HepG2 (cell line): ENCODE measurements around the gene PRKG1. TPM values are rescaled to one million over a fixed set of nuclear protein-coding genes. Genes with fewer than 3 reads are reported as not detected.
A peak's percentile ranks its signal among the peaks of the same experiment; 100 is the strongest.

Source experiments
- ATAC-seq: fragments of 200-7000 bp; cut with Tn5 transposase; 3 replicates; pipeline ENCODE4 v1.9.1; 2020; ENCODE audit warnings: mild to moderate bottlenecking, moderate library complexity
- BruUV-seq: library from RNA; stranded (reverse); fragments of 400-500 nt; replicated peaks from 2 replicates; lab custom pipeline; 2021; lab: Mats Ljungman, UMichigan
- CTCF ChIA-PET: fragments of 300-600 bp; formaldehyde crosslinking; extraction: SDS; loops from one replicate; lab custom pipeline; 2021; ENCODE audit warnings: low total read pairs, inconsistent platforms, low intra/inter-chr PET ratio; lab: Yijun Ruan, JAX
- POLR2A ChIA-PET: fragments of 350-600 bp; sonication (Branson Sonifier 250); formaldehyde crosslinking; loops from one replicate; lab custom pipeline; 2020; ENCODE audit warnings: antibody characterized with exemption, inconsistent platforms; lab: Yijun Ruan, JAX
- DNase-seq: peaks from one replicate; pipeline ENCODE4 v3.0.0-alpha.2; 2015; ENCODE audit warnings: low spot score
- FAIRE-seq: peaks from 3 replicates; lab custom pipeline; 2011; peaks lifted over from hg19 to GRCh38; lab: Jason Lieb, UNC
- H2AFZ ChIP-seq: one replicate; pipeline ENCODE4 v1.6.1; 2011; ENCODE audit warnings: low read length, inconsistent platforms
- H3K27ac ChIP-seq: fragments of 300-600 bp; 3 replicates; pipeline ENCODE4 v1.8.0; 2011; ENCODE audit warnings: mixed run types, mild to moderate bottlenecking, mixed read lengths, low read length, inconsistent platforms; ENCODE audit not compliant: insufficient read depth; ENCODE audit errors: extremely low read length
- H3K27me3 ChIP-seq, 2 experiments: fragments of 200-600 bp in 1 of 2; 2 replicates in 1 of 2; 3 replicates in 1 of 2; pipeline versions ENCODE4 v1.6.0 to v1.8.0; 2011; ENCODE audit warnings: low read length in 2 of 2, mild to moderate bottlenecking in 2 of 2, moderate library complexity in 2 of 2, inconsistent platforms in 1 of 2; ENCODE audit not compliant: insufficient read depth in 2 of 2, control insufficient read depth in 1 of 2
- H3K36me3 ChIP-seq, 2 experiments: fragments of 200-600 bp in 1 of 2; replicated peaks in 1 of 2; 2 replicates in 1 of 2; 3 replicates in 1 of 2; pipeline versions ENCODE4 v1.5.1 to v1.8.0; 2011; ENCODE audit warnings: low read length in 2 of 2, inconsistent platforms in 1 of 2; ENCODE audit not compliant: insufficient read depth in 2 of 2, control insufficient read depth in 1 of 2
- H3K4me1 ChIP-seq: 2 replicates; pipeline ENCODE4 v1.5.1; 2012; ENCODE audit warnings: low read length, inconsistent platforms; ENCODE audit not compliant: insufficient read depth
- H3K4me2 ChIP-seq: 2 replicates; pipeline ENCODE4 v1.6.0; 2011; ENCODE audit warnings: low read depth, low read length, inconsistent platforms
- H3K4me3 ChIP-seq, 3 experiments: fragments of 200-600 bp in 1 of 3; sonication (generic), shearing (Covaris generic) in 1 of 3; replicated peaks in 1 of 3; 2 replicates each; pipeline ENCODE4 v1.5.1; 2011 to 2016; ENCODE audit warnings: low read length in 3 of 3, inconsistent platforms in 2 of 3, low read depth in 2 of 3, mild to moderate bottlenecking in 2 of 3, control low read depth in 1 of 3, mixed read lengths in 1 of 3; ENCODE audit not compliant: insufficient read depth in 1 of 3
- H3K79me2 ChIP-seq: one replicate; pipeline ENCODE4 v1.6.1; 2011; ENCODE audit warnings: low read length, inconsistent platforms; ENCODE audit not compliant: insufficient read depth
- H3K9ac ChIP-seq: 2 replicates; pipeline ENCODE4 v1.6.0; 2011; ENCODE audit warnings: mild to moderate bottlenecking, low read depth, low read length, inconsistent platforms; ENCODE audit not compliant: insufficient read depth
- H3K9me3 ChIP-seq: 2 replicates; pipeline ENCODE4 v1.5.1; 2012; ENCODE audit warnings: mild to moderate bottlenecking, low read length
- H4K20me1 ChIP-seq: 2 replicates; pipeline ENCODE4 v1.6.0; 2011; ENCODE audit warnings: inconsistent platforms, mild to moderate bottlenecking, low read length, moderate library complexity; ENCODE audit not compliant: insufficient read depth
- ATF7 ChIP-seq, 2 experiments: fragments of 450-650 bp in 1 of 2; sonication (generic) in 1 of 2; formaldehyde crosslinking in 1 of 2; IDR thresholded peaks; 2 replicates each; pipeline versions ENCODE4 v1.4.0 to v1.6.1; 2016 to 2020; ENCODE audit warnings: antibody characterized with exemption in 1 of 2, mild to moderate bottlenecking in 1 of 2, missing genetic modification reagents in 1 of 2
- KLF12 ChIP-seq: sonication (generic); formaldehyde crosslinking; IDR thresholded peaks from 2 replicates; pipeline ENCODE4 v1.4.0; 2020; ENCODE audit warnings: missing genetic modification reagents, borderline replicate concordance
- SMARCC2 ChIP-seq: fragments of 450-650 bp; IDR thresholded peaks from 2 replicates; pipeline ENCODE4 v1.6.1; 2017; ENCODE audit warnings: antibody characterized with exemption, mild to moderate bottlenecking
- in situ Hi-C: cut with HindIII; loops from 2 replicates; pipeline ENCODE4 v1.10.0; 2017; ENCODE audit warnings: low pct_unique_long_range_greater_than_20kb; ENCODE audit not compliant: extremely low pct_ligation_motif_present
- intact Hi-C: fragments of 100-400 bp; cut with micrococcal nuclease; formaldehyde crosslinking; loops from one replicate; pipeline ENCODE4 v1.10.0; 2022; ENCODE audit not compliant: unreplicated experiment
- polyA plus RNA-seq, 8 experiments: library from polyadenylated mRNA; depleted of rRNA in 3 of 8; stranded (reverse) in 7 of 8; unstranded in 1 of 8; fragments of >200 nt; fragmentation: Illumina TruSeq in 4 of 8; extraction: Trizol in 4 of 8; gene quantifications; 2 replicates each; pipeline versions ENCODE4 v1.2.1 to v1.2.3, GENCODE V29; 2011 to 2016; ENCODE audit warnings: low read depth in 4 of 8, missing spikeins in 1 of 8, mixed read lengths in 1 of 8; ENCODE audit not compliant: insufficient read depth in 1 of 8
- total RNA-seq, 5 experiments: library from RNA; depleted of rRNA; stranded (reverse); fragments of >200 nt; fragmentation: Illumina TruSeq; extraction: Trizol; gene quantifications; 2 replicates each; pipeline ENCODE4 v1.2.3, GENCODE V29; 2016; ENCODE audit warnings: low read depth in 1 of 5

The PRKG1 gene
- total and polyA plus RNA-seq, 2 of the 13 experiments (the other 11 are each of a cell fraction or from before 2014, with no cell fraction given), result 0.01 TPM; not detected in 1

DNA sequence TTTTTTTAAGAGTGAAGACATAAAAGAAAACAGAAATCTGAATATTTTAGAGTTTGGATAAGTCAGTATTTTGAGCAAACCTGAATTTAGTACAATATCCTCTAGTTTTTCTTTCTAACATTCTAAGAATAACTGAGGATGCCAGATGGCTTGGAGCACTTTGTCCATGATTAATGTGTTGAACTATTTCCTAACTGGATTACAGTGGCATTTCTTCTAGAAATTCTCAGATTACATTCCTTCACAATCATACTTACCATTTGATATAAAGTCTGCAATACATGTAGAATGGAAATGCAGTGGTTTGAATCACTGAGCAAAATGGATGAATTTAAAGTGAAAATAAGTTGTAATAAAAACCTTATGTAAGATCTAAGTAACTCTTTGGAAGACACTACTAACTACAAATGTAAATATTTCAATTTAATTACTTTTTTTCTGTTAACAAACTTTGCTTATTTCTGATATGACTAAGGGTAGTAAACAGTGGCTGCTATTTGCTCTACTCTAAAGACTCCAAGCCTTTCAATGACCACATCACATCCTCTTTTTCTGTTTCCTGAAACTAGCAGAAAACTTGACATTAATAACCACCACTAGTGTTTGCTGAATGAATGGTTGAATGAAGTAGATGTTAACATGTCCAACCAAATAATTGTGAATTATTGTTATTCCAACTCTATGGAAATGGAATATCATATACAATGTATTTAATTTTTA lies 102.8 kb downstream of the PRKG1 start:
- Histone ChIP-seq H3K79me2 (no peaks in the 10 kb centered on the region), H3K27ac (no peak overlapping the region), H3K36me3 (no peaks in the 10 kb centered on the region), H4K20me1 (no peaks in the 10 kb centered on the region), H3K9me3 (no peaks in the 10 kb centered on the region), H3K9ac (no peak overlapping the region), H2AFZ (no peak overlapping the region), H3K4me1 (no peaks in the 10 kb centered on the region), H3K4me2 (no peak overlapping the region), H3K27me3 (no peaks in the 10 kb centered on the region), H3K4me3 (no peak overlapping the region)
- DNase-seq (no peak), FAIRE-seq (no peak), ATAC-seq (no peak)
- in situ Hi-C loops, result no loop called here
- no TSS peak for BruUV-seq
- POLR2A ChIA-PET, result no interaction called here
- CTCF ChIA-PET, result no interaction called here
- intact Hi-C loops, result no loop called here
- TF ChIP-seq KLF12 (CRISPR knock-in tag), result no peak

DNA sequence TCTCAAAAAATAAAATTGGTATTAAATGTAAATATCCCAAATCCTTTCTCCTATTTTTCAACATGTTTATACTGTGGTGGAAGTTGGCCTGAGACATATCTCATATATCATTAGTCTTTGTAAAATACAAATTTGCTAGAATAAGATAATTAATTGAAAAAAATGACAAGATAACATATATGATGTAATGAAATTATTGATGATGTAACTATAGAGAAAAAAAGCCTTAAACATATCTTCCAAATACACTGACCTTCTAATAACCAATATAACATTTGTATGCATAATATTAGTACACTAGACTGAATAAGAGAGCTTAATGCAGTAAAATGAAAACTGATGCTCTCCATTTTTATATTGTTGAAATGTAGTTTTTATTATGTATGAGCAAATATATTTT lies 104.3 kb downstream of the PRKG1 start:
- DNase-seq, result no peak
- Histone ChIP-seq H3K9ac (no peak overlapping the region), H3K9me3 (no peaks in the 10 kb centered on the region), H3K4me3 (no peak overlapping the region), H3K27me3 (no peaks in the 10 kb centered on the region), H3K36me3 (no peaks in the 10 kb centered on the region), H3K79me2 (no peaks in the 10 kb centered on the region), H3K27ac (no peak overlapping the region), H4K20me1 (no peaks in the 10 kb centered on the region), H2AFZ (no peak overlapping the region), H3K4me2 (no peak overlapping the region), H3K4me1 (no peaks in the 10 kb centered on the region)
- CTCF ChIA-PET, result no interaction called here
- POLR2A ChIA-PET, result no interaction called here
- no TSS peak for BruUV-seq
- intact Hi-C loops, result no loop called here
- TF ChIP-seq SMARCC2 (no peak), ATF7 (IDR thresholded peaks at IDR 0.05) (peak; percentile 61; the same call in 1 of the 2 replicates), ATF7 (CRISPR knock-in tag; IDR thresholded peaks at IDR 0.05) (no peak)
- FAIRE-seq, result no peak
- no peak for ATAC-seq
- in situ Hi-C loops, result no loop called here
